WI38 (cell line): ENCODE results near the gene LENG9.
"Not testable (repeated sequence)": the region's sequence is repeated elsewhere in the genome, so short reads cannot be mapped to it uniquely, and the experiment has no call there.

Experiments
- H3K4me3 ChIP-seq: 2 replicates; pipeline ENCODE4 v1.5.1; 2011; ENCODE audit warnings: low read depth, mild to moderate bottlenecking, control low read depth, low read length
- TF ChIP-seq, protein P1 (sequence below): IDR thresholded peaks from 2 replicates; pipeline ENCODE4 v1.5.1; 2012; ENCODE audit warnings: low read depth, mild to moderate bottlenecking, control low read depth, low read length

Gene LENG9

DNA sequence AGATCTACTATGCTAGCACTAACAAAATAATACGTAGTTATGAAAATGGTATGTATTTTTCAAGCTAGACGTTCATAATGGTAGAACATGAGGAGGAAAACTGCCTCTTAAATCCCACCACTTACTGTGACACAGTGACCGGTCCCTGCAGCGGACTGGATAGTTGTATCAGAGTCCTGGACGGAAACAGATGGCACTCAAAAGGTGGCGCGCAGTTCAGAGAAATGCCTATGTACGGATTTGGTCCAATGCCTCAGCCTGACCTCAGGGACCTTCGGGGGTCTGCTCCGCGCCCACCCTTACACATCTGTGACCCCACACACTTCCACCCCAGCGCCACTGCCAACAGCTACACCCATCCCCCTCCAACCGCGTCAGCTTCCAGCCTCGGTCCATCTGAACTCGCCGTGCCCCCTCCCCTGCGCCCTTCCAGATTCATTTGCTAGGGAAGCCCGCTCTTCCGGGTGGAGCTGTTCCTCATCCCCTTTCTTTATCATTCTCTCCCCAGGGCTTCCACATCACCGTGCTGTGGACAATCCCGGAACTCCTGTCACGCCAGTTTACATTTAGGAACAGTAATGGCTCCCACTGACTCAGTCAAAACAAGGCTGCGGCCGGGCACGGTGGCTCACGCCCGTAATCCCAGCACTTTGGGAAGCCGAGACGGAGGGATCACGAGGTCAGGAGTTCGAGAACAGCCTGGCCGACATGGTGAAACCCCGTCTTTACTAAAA, 15.4 kb downstream of the LENG9 start:
- TF ChIP-seq, protein P1, sequence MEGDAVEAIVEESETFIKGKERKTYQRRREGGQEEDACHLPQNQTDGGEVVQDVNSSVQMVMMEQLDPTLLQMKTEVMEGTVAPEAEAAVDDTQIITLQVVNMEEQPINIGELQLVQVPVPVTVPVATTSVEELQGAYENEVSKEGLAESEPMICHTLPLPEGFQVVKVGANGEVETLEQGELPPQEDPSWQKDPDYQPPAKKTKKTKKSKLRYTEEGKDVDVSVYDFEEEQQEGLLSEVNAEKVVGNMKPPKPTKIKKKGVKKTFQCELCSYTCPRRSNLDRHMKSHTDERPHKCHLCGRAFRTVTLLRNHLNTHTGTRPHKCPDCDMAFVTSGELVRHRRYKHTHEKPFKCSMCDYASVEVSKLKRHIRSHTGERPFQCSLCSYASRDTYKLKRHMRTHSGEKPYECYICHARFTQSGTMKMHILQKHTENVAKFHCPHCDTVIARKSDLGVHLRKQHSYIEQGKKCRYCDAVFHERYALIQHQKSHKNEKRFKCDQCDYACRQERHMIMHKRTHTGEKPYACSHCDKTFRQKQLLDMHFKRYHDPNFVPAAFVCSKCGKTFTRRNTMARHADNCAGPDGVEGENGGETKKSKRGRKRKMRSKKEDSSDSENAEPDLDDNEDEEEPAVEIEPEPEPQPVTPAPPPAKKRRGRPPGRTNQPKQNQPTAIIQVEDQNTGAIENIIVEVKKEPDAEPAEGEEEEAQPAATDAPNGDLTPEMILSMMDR, result no peak
- peak overlapping the region; percentile 96 for H3K4me3 ChIP-seq

DNA sequence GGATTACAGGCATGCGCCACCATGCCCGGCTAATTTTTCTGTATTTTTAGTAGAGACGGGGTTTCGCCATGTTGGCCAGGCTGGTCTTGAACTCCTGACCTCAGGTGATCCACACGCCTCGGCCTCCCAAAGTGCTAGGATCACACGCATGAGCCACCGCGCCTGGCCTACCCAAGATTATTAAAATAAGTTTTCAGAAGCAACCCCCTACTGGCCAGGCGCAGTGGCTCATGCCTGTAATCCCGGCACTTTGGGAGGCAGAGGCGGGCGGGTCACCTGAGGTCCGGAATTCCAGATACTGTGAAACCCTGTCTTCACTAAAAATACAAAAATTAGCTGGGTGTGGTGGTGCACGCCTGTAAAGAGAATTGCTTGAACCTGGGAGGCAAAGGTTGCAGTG, 17.2 kb downstream of the LENG9 start:
- H3K4me3 ChIP-seq, result not testable (repeated sequence)

DNA sequence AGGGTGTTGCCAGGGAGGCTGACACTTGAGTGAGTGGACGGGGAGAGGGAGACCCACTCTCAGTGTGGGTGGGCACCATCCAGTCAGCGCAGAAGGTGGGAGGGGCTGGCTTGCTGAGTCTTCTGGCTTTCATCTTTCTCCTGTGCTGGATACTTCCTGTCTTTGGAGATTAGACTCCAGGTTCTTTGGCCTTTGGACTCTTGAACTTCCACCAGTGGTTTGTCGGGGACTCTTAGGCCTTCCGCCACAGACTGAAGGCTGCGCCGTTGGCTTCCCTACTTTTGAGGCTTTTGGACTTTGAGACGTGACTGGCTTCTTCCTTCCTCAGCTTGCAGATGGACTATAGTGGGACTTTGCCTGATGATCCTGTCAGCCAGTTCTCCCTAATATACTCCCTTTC, 18.8 kb downstream of the LENG9 start:
- H3K4me3 ChIP-seq, result no peak overlapping the region
- TF ChIP-seq, protein P1, result no peak

DNA sequence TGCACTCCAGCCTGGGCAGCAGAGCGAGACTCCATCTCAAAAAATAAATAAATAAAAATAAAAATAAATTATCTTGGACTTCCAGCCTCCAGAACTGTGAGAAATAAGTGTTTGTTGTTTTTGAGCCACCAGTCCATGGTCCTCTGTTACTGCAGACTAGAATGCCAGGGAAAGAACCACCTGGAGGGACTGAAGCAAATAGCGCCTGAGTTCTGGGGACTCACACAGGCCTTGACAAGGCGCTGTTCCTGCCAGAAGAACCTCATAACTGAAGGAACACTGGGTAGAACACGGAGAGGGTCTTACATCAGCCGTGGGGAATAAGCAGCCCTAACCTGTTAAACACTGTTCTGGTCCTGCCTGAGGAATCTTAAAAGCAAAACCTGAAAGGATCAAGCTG, 22.9 kb downstream of the LENG9 start:
- no peak overlapping the region for H3K4me3 ChIP-seq
- TF ChIP-seq, protein P1, result no peak

DNA sequence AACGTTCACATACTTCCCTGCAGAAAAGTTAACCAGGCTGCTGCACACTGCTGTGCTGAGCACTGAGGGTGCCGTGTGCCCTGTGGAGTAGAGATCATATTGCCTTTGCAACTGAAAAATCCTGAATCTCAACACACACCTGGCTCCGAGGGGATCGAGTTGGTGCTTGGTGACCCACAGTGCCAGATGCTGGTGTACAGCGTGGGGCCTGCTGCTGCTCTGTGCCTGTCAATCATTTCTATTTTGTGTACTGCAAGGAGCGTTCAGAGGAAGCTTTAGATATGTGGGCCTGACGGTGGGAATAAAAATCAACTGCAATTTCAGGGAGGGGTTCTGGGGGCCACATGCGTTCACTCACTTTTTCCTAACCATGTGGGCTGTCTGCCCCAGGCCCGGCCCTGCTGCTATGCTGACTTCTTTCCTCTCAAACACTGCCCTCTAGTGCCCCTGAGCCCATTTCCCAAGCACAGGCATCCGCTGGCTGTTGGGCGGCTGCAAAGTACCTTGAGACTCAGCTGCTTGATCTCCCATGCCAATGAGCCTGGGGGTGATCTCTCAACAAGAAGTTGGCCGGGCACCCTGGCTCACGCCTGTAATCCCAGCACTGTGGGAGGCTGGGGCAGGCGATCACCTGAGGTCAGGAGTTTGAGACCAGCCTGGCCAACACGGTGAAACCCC, 24.3 kb downstream of the LENG9 start:
- TF ChIP-seq, protein P1, result peak; percentile 21; the same call in 1 of the 2 replicates
- H3K4me3 ChIP-seq, result no peak overlapping the region

DNA sequence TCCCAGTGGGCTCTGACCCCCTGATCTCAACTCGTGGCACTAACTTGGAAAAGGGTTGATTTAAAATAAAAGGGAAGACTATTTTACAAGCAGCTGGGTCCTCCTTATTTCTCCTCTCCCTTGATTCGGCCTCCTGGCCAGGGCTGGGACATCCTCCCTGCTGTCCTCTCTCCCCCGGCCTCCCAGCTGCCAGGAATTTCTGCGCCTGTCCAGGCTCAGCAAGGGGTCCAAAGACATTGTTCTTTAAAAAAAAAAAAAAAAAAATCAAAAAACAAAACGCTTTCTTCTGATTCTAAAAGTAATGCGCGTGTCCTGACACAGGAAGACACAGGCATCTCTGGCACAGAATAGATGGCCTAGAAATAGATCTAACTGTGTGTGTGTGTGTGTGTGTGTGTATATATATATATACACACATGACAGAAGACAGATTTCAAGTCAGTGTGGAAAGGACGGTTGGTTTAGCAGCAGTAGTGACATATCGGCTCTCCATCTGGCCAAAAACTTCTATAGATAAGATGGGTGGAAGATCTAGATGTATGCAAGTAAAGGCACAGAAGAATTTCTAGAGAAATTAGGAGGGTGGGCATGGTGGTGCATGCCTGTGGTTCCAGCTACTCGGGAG, 26.8 kb downstream of the LENG9 start:
- TF ChIP-seq, protein P1, result no peak
- no peak overlapping the region for H3K4me3 ChIP-seq

DNA sequence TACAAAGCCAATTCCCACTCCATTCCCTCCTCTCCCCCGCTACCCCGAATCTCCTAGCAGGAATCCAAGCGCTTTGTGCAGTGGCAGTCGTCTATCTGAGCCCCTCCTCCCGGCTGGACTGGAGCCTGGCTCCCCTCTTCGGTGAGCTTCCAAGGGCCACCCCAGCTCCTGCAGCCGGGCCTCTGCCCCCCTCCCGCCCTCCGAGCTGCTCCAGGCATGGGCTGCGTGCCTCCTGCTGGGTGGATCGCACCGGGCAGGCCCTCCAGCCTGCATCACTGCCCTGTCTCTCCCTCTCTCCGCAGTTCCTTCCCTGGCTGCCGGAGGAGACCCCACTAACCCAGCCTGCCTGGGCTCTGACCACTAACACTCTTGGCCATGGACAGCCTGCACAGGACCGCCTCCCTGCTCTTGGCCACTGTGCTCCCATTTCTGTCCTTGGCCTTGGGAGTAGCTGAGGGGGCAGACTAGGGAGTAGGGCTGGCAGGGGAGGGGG, 27.5 kb downstream of the LENG9 start:
- no peak overlapping the region for H3K4me3 ChIP-seq

More for the DNA sequence above, 27.5 kb downstream of the LENG9 start:
- TF ChIP-seq, protein P1, result no peak
